ENCODE results near the gene HHAT. TPM values are rescaled to one million over a fixed set of nuclear protein-coding genes. Genes with fewer than 3 reads are reported as not detected.
"Not testable (repeated sequence)": the region's sequence is repeated elsewhere in the genome, so short reads cannot be mapped to it uniquely, and the experiment has no call there.

HHAT gene
- total RNA-seq, 1 donor from 2014 or later: 6.9 TPM

- TF ChIP-seq CTCF (conservative IDR thresholded peaks at IDR 0.05): no peak
- no peaks in the 10 kb centered on the region for H3K27me3 Mint-ChIP-seq (ENCODE audit: low read depth)
- no peak for DNase-seq (ENCODE audit: low read depth, low spot score)
- H3K4me3 Mint-ChIP-seq: no peak overlapping the region
- peaks cover 5% of the 10 kb centered on the region for H3K4me1 Mint-ChIP-seq
- no peak overlapping the region for H3K27ac Mint-ChIP-seq (ENCODE audit: unreplicated experiment)
- H3K9me3 Mint-ChIP-seq: no peaks in the 10 kb centered on the region
- H3K36me3 Mint-ChIP-seq (ENCODE audit: low read depth): no peaks in the 10 kb centered on the region
Measured at GRCh38 chr1:210417881-210418280, 89.2 kb downstream of the HHAT start.

- no peak for DNase-seq (ENCODE audit: low read depth, low spot score)
- no peaks in the 10 kb centered on the region for H3K27me3 Mint-ChIP-seq (ENCODE audit: low read depth)
- peaks cover 4% of the 10 kb centered on the region for H3K36me3 Mint-ChIP-seq (ENCODE audit: low read depth)
- H3K4me3 Mint-ChIP-seq: no peak overlapping the region
- no peak for TF ChIP-seq CTCF (conservative IDR thresholded peaks at IDR 0.05)
- H3K27ac Mint-ChIP-seq (ENCODE audit: unreplicated experiment): no peak overlapping the region
- H3K9me3 Mint-ChIP-seq: peaks cover 5% of the 10 kb centered on the region
- peaks cover 5% of the 10 kb centered on the region for H3K4me1 Mint-ChIP-seq
Measured at GRCh38 chr1:210418863-210419650, 90.4 kb downstream of the HHAT start.

- not testable (repeated sequence) for H3K4me3 Mint-ChIP-seq; H3K9me3 Mint-ChIP-seq; H3K4me1 Mint-ChIP-seq; H3K27ac Mint-ChIP-seq (ENCODE audit: unreplicated experiment); H3K36me3 Mint-ChIP-seq (ENCODE audit: low read depth); H3K27me3 Mint-ChIP-seq (ENCODE audit: low read depth); DNase-seq (ENCODE audit: low read depth, low spot score)
Measured at GRCh38 chr1:210426696-210427095, 98.0 kb downstream of the HHAT start.

- Mint-ChIP-seq H3K27me3 (ENCODE audit: low read depth) (no peaks in the 10 kb centered on the region), H3K4me3 (no peak overlapping the region), H3K27ac (ENCODE audit: unreplicated experiment) (no peak overlapping the region), H3K9me3 (peaks cover 1% of the 10 kb centered on the region), H3K36me3 (ENCODE audit: low read depth) (peaks cover under 1% of the 10 kb centered on the region), H3K4me1 (no peaks in the 10 kb centered on the region)
- no peak for DNase-seq (ENCODE audit: low read depth, low spot score)
- TF ChIP-seq CTCF (conservative IDR thresholded peaks at IDR 0.05): no peak
Measured at GRCh38 chr1:210428696-210429095, 100.0 kb downstream of the HHAT start.

- Mint-ChIP-seq H3K36me3 (ENCODE audit: low read depth) (no peaks in the 10 kb centered on the region), H3K4me3 (no peak overlapping the region), H3K27me3 (ENCODE audit: low read depth) (no peaks in the 10 kb centered on the region), H3K4me1 (no peaks in the 10 kb centered on the region), H3K9me3 (no peaks in the 10 kb centered on the region), H3K27ac (ENCODE audit: unreplicated experiment) (no peak overlapping the region)
- TF ChIP-seq CTCF (conservative IDR thresholded peaks at IDR 0.05): no peak
- DNase-seq (ENCODE audit: low read depth, low spot score): no peak
Measured at GRCh38 chr1:210434223-210434622, 105.5 kb downstream of the HHAT start.

GRCh38 chr1:210437111-210437510, 108.4 kb downstream of the HHAT start:
- no peak for DNase-seq (ENCODE audit: low read depth, low spot score)
- no peaks in the 10 kb centered on the region for H3K9me3 Mint-ChIP-seq
- no peak overlapping the region for H3K4me3 Mint-ChIP-seq
- no peaks in the 10 kb centered on the region for H3K4me1 Mint-ChIP-seq
- H3K36me3 Mint-ChIP-seq (ENCODE audit: low read depth): no peaks in the 10 kb centered on the region
- H3K27me3 Mint-ChIP-seq (ENCODE audit: low read depth): no peaks in the 10 kb centered on the region
- no peak for TF ChIP-seq CTCF (conservative IDR thresholded peaks at IDR 0.05)
- no peak overlapping the region for H3K27ac Mint-ChIP-seq (ENCODE audit: unreplicated experiment)

All from neural crest cell (in vitro differentiated cells).